H1 (cell line): ENCODE measurements around the gene SMYD3.

Experiments used
- CEBPB ChIP-seq: IDR thresholded peaks from 2 replicates; pipeline ENCODE4 v1.6.1; 2012; ENCODE audit warnings: low read depth, low read length
- CHD2 ChIP-seq: IDR thresholded peaks from 2 replicates; pipeline ENCODE4 v1.6.1; 2012; ENCODE audit warnings: low read length, improper control_type of control experiment
- CREB1 ChIP-seq: IDR thresholded peaks from 2 replicates; pipeline ENCODE4 v1.6.1; 2012; ENCODE audit warnings: inconsistent platforms
- CTCF ChIP-seq, 3 experiments: IDR thresholded peaks; 1 replicate in 2 of 3; 2 replicates in 1 of 3; pipeline versions ENCODE4 v1.5.1 to v1.6.1; 2011; ENCODE audit warnings: low read length in 3 of 3, mild to moderate bottlenecking in 3 of 3, inconsistent platforms in 2 of 3, low read depth in 1 of 3, moderate library complexity in 1 of 3; ENCODE audit not compliant: insufficient read depth in 1 of 3; ENCODE audit errors: control extremely low read depth in 1 of 3
- GABPA ChIP-seq: IDR thresholded peaks from 2 replicates; pipeline ENCODE4 v1.6.1; 2011; ENCODE audit warnings: mild to moderate bottlenecking, low read length, moderate library complexity, borderline replicate concordance; ENCODE audit not compliant: insufficient read depth
- KDM1A ChIP-seq: fragments of 200-600, 300-600 bp; sonication (generic); IDR thresholded peaks from 2 replicates; pipeline ENCODE4 v1.7.1; 2016; ENCODE audit warnings: mild to moderate bottlenecking, low read length, borderline replicate concordance
- MAFK ChIP-seq: IDR thresholded peaks from 2 replicates; pipeline ENCODE4 v1.6.1; 2012; ENCODE audit warnings: low read depth, mild to moderate bottlenecking, improper control_type of control experiment, low read length
- MAX ChIP-seq: IDR thresholded peaks from 2 replicates; pipeline ENCODE4 v1.6.1; 2012; ENCODE audit warnings: inconsistent platforms
- NRF1 ChIP-seq: IDR thresholded peaks from 2 replicates; pipeline ENCODE4 v1.6.1; 2011; ENCODE audit warnings: mild to moderate bottlenecking, low read depth, low read length, improper control_type of control experiment
- RXRA ChIP-seq: IDR thresholded peaks from 2 replicates; pipeline ENCODE4 v1.6.1; 2011; ENCODE audit warnings: low read depth, mild to moderate bottlenecking, low read length, moderate library complexity; ENCODE audit not compliant: insufficient read depth
- SP2 ChIP-seq: IDR thresholded peaks from 2 replicates; pipeline ENCODE4 v1.6.1; 2012; ENCODE audit warnings: mild to moderate bottlenecking, low read length, inconsistent platforms
- TAF7 ChIP-seq: optimal IDR thresholded peaks from 2 replicates; pipeline ENCODE3; 2011; ENCODE audit warnings: low read depth, mild to moderate bottlenecking, inconsistent platforms, low read length, moderate library complexity, borderline replicate concordance

- TF ChIP-seq RXRA (no peak), CTCF (IDR thresholded peaks at IDR 0.05; ENCODE audit: control extremely low read depth in 1 of 3, insufficient read depth in 1 of 3, low read depth in 1 of 3, low read length in 3 of 3) (no peak), MAFK (no peak), MAX (no peak), NRF1 (no peak), CHD2 (no peak), SP2 (no peak), CREB1 (no peak), CEBPB (no peak), TAF7 (no peak), KDM1A (no peak), GABPA (no peak)
Observed at GRCh38 chr1:246471688-246472087, 35.4 kb downstream of the SMYD3 start.
